Tibial nerve (tissue), 3 donors: ENCODE data around the gene KLHL5.

Experiments used
- CTCF ChIP-seq, 5 experiments: fragments of 200-600 bp in 3 of 5; fragments of 450-650 bp in 2 of 5; sonication (generic) in 3 of 5; IDR thresholded peaks; one replicate each; pipeline ENCODE4 v1.5.1; 2016 to 2019; ENCODE audit warnings: antibody characterized with exemption in 5 of 5, mild to moderate bottlenecking in 3 of 5, moderate library complexity in 2 of 5
- POLR2A ChIP-seq, 2 donors: fragments of 450-650 bp; IDR thresholded peaks; one replicate each; pipeline ENCODE4 v1.6.1; 2017; ENCODE audit warnings: antibody characterized with exemption in 2 of 2, mild to moderate bottlenecking in 2 of 2, moderate library complexity in 2 of 2

- TF ChIP-seq CTCF (IDR thresholded peaks at IDR 0.05), result no peak
- no peak for TF ChIP-seq POLR2A (IDR thresholded peaks at IDR 0.05)
These were observed at the start of gene KLHL5 for GRCh38 chr4:39062094-39062769.
